ENCODE results near the gene TAOK3.

Gene TAOK3

DNA sequence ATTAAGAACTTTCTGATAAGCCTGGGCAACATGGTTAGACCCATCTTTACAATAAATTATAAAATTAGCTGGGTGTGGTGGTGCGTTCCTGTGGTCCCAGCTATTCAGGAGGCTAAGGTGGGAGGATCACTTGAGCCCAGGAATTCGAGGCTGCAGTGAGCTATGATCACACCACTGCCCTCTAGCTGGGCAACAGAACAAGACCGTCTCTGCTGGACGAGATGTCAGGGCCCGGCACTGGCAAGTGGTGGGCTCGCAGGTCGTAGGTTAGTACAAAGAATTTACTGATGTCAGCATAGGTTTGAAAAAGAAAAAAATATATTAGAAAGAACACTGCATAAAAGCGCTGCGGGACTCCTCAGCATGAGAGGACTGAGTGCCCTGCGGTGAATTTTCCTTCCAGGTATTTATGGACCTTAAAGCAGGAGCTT, 253.2 kb downstream of the TAOK3 start:
- POLR2A ChIA-PET: interaction anchor here (0.6 to 0.7 kb wide), 3 partner anchors 8 to 265 kb away, joined by 3 to 6 read pairs (median 4); no protein-coding TSS in a partner anchor
- TF ChIP-seq, protein P1, sequence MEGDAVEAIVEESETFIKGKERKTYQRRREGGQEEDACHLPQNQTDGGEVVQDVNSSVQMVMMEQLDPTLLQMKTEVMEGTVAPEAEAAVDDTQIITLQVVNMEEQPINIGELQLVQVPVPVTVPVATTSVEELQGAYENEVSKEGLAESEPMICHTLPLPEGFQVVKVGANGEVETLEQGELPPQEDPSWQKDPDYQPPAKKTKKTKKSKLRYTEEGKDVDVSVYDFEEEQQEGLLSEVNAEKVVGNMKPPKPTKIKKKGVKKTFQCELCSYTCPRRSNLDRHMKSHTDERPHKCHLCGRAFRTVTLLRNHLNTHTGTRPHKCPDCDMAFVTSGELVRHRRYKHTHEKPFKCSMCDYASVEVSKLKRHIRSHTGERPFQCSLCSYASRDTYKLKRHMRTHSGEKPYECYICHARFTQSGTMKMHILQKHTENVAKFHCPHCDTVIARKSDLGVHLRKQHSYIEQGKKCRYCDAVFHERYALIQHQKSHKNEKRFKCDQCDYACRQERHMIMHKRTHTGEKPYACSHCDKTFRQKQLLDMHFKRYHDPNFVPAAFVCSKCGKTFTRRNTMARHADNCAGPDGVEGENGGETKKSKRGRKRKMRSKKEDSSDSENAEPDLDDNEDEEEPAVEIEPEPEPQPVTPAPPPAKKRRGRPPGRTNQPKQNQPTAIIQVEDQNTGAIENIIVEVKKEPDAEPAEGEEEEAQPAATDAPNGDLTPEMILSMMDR (IDR thresholded peaks at IDR 0.05; ENCODE audit: control extremely low read depth, extremely low read depth, low read depth, missing control alignments): no peak
- no peak for DNase-seq (ENCODE audit: extremely low spot score)
- CTCF ChIA-PET: interaction anchor here (0.9 to 8.4 kb wide), 10 partner anchors 9 to 271 kb away, joined by 3 to 118 read pairs (median 3); partner anchors contain the start of genes PEBP1 and SUDS3

DNA sequence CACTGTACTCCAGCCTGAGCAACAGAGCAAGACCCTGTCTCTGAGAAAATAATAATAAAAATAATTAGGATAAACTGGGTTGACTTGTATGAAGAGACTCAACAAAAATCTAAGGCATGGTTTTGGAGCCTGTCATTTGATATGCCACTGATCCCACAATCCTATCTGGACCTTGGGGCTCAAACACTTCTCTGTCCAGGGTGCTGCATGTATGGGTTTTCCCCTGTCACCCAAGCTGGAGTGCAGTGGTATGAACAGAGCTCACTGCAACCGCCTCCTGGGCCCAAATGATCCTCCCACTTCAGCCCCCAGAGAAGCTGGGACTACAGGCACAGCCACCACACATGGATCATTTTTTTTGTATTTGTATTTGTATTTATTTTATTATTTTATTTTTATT, 263.6 kb downstream of the TAOK3 start:
- CTCF ChIA-PET: interaction anchor here (0.9 to 2.3 kb wide), 5 partner anchors 12 to 268 kb away, joined by 3 to 13 read pairs (median 4); no protein-coding TSS in a partner anchor
- TF ChIP-seq, protein P1 (IDR thresholded peaks at IDR 0.05; ENCODE audit: control extremely low read depth, extremely low read depth, low read depth, missing control alignments): no peak
- POLR2A ChIA-PET: no interaction called here

DNA sequence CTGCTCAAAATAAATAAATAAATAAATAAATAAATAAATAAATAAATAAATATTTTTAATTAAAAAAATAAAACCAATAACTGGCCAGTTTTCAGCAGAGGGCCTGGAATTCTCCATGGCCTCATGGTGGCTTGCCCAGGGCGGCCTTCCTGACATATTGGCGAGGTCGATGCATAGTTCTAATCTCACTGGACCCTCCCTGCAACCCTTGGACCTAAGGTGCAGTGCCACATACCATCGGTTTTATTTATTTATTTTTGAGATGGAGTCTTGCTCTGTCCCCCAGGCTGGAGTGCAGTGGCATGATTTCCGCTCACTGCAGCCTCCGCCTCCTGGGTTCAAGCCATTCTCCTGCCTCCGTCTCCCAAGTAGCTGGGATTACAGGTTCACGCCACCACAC, 265.0 kb downstream of the TAOK3 start:
- ChIA-PET POLR2A (no interaction called here), CTCF (interaction anchor here (1.2 to 2.3 kb wide), 4 partner anchors 10 to 270 kb away, joined by 3 to 13 read pairs (median 4); no protein-coding TSS in a partner anchor)
- TF ChIP-seq, protein P1 (IDR thresholded peaks at IDR 0.05; ENCODE audit: control extremely low read depth, extremely low read depth, low read depth, missing control alignments): no peak
- no peak for DNase-seq (ENCODE audit: extremely low spot score)

More for the DNA sequence above, 263.6 kb downstream of the TAOK3 start:
- DNase-seq (ENCODE audit: extremely low spot score): no peak

DNA sequence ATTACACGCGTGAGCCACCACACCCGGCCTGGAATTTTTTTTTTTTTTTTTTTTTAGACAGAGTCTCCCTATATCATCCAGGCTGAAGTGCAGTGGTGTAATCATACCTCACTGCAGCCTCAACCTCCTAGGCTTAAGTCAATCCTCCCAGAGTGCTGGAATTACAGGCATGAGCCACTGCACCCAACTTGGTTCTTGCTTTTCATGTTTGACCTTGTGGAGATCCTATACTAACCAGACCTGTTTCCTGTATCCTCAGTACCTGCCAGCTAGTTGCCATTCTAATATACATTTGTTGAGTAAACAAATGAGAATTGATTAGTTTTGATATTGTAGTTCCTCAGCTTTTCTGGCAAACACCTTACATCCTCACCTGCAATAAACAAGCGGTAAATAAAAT, 265.7 kb downstream of the TAOK3 start:
- no peak for DNase-seq (ENCODE audit: extremely low spot score)
- CTCF ChIA-PET: interaction anchor here (1.2 to 2.3 kb wide), 2 partner anchors 10 to 14 kb away, joined by 3 to 13 read pairs; no protein-coding TSS in a partner anchor
- TF ChIP-seq, protein P1 (IDR thresholded peaks at IDR 0.05; ENCODE audit: control extremely low read depth, extremely low read depth, low read depth, missing control alignments): no peak
- POLR2A ChIA-PET: no interaction called here

DNA sequence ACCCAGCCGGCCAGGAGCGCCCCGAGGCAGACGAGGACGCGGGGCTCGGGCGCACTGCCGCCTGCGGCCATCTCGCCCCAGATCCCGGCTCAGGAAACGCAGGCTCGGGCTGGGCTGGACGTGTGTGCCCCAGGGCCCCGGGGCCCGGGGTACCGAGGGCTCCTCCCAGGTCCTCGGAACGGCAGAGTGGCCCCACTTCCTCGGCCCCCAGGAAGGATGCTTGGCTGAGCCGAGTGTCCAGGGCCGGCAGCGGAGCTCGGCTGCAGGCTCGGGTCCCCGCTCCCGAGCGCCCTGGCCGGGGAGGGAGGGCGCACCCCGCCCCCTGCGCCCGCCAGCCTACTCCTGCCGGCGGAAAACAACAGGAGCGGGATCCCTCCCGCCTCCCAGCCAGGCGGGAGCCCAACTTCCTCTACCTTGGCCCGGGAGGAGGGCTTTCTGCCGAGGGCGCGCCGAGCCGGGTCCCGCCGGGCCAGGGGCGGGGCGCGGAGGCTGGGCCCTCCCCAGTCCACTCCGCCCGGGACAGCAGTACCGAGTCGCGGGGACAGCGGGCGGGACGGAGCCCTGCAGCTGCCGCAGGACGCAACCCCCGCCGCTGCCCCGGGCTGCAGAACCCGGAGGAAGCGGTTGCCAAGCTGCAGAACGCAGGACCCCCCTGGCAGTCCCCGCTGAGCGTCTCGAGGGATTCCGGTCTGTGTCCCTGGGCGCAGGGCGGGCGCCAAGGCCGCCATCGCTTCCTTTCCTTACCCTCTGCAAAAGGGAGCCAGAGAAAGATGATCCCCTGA, 268.9 kb downstream of the TAOK3 start, which contains the start of gene VSIG10:
VSIG10 (minus strand) TSS at position 411 of the 782 bp plus-strand sequence; CDS start at position 71, 340 bp downstream.
- TF ChIP-seq, protein P1 (IDR thresholded peaks at IDR 0.05; ENCODE audit: control extremely low read depth, extremely low read depth, low read depth, missing control alignments): no peak
- peak; percentile 63 for DNase-seq (ENCODE audit: extremely low spot score)
- POLR2A ChIA-PET: no interaction called here
- CTCF ChIA-PET: interaction anchor here (1.5 kb wide), 1 partner anchor 246 kb away, joined by 4 read pairs; no protein-coding TSS in a partner anchor

DNA sequence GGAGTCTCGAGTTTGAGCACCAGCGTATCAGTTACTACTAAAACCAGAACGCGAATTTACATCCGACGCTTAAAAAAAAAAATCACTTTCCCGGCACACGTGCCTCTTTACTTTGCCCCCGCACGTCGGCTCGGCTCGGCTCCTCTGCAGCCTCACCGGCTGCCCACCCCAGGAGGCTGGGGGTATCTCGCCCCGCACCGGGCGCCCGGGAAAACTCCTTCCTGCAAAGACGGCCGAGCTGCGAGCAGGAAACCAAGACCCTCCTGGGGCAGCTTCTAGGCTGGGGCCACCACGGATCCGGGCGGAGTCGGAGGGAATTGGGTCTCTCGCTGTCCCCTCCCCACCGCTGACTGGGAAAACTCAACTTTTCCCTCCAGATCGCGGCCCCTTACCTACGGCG, 269.5 kb downstream of the TAOK3 start:
- no peak for DNase-seq (ENCODE audit: extremely low spot score)
- TF ChIP-seq, protein P1 (IDR thresholded peaks at IDR 0.05; ENCODE audit: control extremely low read depth, extremely low read depth, low read depth, missing control alignments): no peak
- ChIA-PET POLR2A (no interaction called here), CTCF (interaction anchor here (1.5 to 1.8 kb wide), 2 partner anchors 17 to 245 kb away, joined by 4 read pairs; no protein-coding TSS in a partner anchor)

Measured in GM10248 (cell line).